GM10266 (cell line): ENCODE measurements around the gene NRXN2.

ENCODE experiments used
- DNase-seq: peaks from one replicate; pipeline ENCODE4 v3.0.0; 2012; ENCODE audit errors: extremely low spot score
- CTCF ChIP-seq: IDR thresholded peaks from 2 replicates; pipeline ENCODE4 v1.5.1; 2012; ENCODE audit warnings: mild to moderate bottlenecking, low read depth; ENCODE audit not compliant: control insufficient read depth, insufficient read depth; ENCODE audit errors: missing control alignments

The NRXN2 gene

GRCh38 chr11:64723117-64723906, at the start of gene NRXN2:
TSS of gene NRXN2 (minus strand) at chr11:64723197. CDS start at chr11:64713699, 9,498 bp downstream.
- peak; percentile 96 for TF ChIP-seq CTCF
- peak; percentile 97 for DNase-seq

GRCh38 chr11:64772303-64773018, 49.5 kb upstream of the NRXN2 start:
- peak; percentile 69 for DNase-seq
- no peak for TF ChIP-seq CTCF

DNA sequence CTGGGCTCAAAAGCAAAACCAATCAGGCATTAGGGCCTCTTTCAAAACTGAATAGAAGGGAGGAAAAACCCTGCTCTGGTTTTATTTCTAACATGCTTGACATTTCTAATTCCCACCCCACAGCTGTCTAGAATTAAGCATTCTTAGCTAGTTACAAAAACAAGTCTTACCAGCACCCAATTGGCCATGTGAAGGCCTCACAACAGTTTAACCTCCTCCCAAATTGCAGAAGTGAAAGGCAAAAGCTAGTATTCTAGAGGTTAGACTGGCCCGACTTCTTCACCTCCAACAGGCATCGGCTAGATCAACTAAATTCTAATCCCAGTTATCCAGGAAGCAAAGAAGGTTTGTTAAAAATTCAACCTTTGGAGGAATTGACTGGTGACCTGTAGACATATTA, 48.9 kb upstream of the NRXN2 start:
- no peak for TF ChIP-seq CTCF
- no peak for DNase-seq

DNA sequence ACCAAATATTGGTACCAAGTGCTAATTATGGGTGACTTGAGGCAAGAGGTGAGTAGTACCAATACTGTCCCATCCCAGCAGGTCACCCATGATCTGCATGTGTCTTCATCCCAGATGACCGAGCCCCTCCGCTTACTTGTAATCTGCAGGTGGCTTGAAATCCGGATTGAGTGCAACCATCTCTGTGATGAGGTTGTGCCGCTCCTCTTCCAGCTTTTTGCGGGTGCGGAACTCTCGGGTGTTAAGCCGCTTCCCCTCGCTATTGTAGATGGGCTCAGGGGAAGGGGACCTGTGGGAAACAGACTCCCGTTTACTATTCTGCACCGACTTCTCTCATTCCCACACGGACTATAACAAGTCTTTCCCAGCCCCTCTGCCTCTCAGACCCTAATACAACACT, 47.1 kb upstream of the NRXN2 start:
- no peak for TF ChIP-seq CTCF
- no peak for DNase-seq

DNA sequence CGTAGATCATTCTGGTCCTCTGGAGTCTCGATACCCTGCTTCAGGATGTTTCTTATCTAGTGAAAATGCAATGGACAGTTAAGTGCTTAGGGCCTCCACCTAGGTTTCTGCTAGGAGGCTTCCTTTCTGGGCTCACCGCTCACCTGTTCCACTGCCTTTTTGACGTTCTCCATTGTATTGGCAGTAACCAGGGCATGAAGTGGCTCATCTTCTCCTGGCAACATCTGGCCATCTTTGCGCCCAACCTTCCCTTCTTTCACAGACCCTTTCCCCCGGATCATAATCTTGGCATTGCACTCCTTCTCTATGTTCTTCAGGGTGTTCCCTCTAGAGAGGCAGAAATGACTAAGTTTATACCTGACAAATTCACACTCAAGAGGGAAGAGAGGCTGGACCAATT, 46.3 kb upstream of the NRXN2 start:
- no peak for DNase-seq
- no peak for TF ChIP-seq CTCF

GRCh38 chr11:64768300-64768694, 45.3 kb upstream of the NRXN2 start:
- no peak for DNase-seq
- TF ChIP-seq CTCF: no peak

- peak; percentile 75 for TF ChIP-seq CTCF
- peak; percentile 62 for DNase-seq
Observed at GRCh38 chr11:64767344-64768299, 44.6 kb upstream of the NRXN2 start.
